Lower lobe of right lung (tissue), 2 donors: Measurements from ENCODE around the gene COL4A1. TPM values are rescaled to one million over a fixed set of nuclear protein-coding genes. Genes with fewer than 3 reads are reported as not detected.

Experiments used
- ATAC-seq, 2 donors: fragments of 200-7000 bp; cut with Tn5 transposase; one replicate each; pipeline ENCODE4 v1.9.1; 2020 to 2022; ENCODE audit warnings: mild to moderate bottlenecking in 2 of 2, moderate library complexity in 2 of 2
- DNase-seq: peaks from one replicate; pipeline ENCODE4 v3.0.0-alpha.2; 2020
- H3K27ac ChIP-seq: fragments of 200-600 bp; one replicate; pipeline ENCODE4 v1.8.0; 2022
- H3K27me3 ChIP-seq: fragments of 200-600 bp; one replicate; pipeline ENCODE4 v1.8.0; 2022; ENCODE audit warnings: low read depth
- H3K36me3 ChIP-seq: fragments of 200-600 bp; one replicate; pipeline ENCODE4 v1.8.0; 2022; ENCODE audit warnings: mild to moderate bottlenecking
- H3K4me1 ChIP-seq: fragments of 200-600 bp; one replicate; pipeline ENCODE4 v1.8.0; 2022
- H3K4me3 ChIP-seq: fragments of 200-600 bp; one replicate; pipeline ENCODE4 v1.8.0; 2022; ENCODE audit warnings: mild to moderate bottlenecking
- H3K9me3 ChIP-seq: fragments of 200-600 bp; one replicate; pipeline ENCODE4 v1.8.0; 2022
- CTCF ChIP-seq: fragments of 200-600 bp; IDR thresholded peaks from one replicate; pipeline ENCODE4 v1.8.0; 2022; ENCODE audit warnings: antibody characterized with exemption, mild to moderate bottlenecking
- intact Hi-C: fragments of 100-400 bp; cut with DNase I; formaldehyde crosslinking; loops from one replicate; pipeline ENCODE4 v1.11.0; 2022
- total RNA-seq: library from RNA; stranded (reverse); fragmentation: NEBNext Ultra II Directional; extraction: Animal tissue kit (Norgen Biotek cat#: 25700); gene quantifications from one replicate; pipeline ENCODE4 v1.2.1, GENCODE V29; 2021
- donor health status: DM: no; HTN: yes; CAD: no; lungs with severe emphysema.

Gene COL4A1
- total RNA-seq, 1 donor from 2014 or later: 161 TPM

DNA sequence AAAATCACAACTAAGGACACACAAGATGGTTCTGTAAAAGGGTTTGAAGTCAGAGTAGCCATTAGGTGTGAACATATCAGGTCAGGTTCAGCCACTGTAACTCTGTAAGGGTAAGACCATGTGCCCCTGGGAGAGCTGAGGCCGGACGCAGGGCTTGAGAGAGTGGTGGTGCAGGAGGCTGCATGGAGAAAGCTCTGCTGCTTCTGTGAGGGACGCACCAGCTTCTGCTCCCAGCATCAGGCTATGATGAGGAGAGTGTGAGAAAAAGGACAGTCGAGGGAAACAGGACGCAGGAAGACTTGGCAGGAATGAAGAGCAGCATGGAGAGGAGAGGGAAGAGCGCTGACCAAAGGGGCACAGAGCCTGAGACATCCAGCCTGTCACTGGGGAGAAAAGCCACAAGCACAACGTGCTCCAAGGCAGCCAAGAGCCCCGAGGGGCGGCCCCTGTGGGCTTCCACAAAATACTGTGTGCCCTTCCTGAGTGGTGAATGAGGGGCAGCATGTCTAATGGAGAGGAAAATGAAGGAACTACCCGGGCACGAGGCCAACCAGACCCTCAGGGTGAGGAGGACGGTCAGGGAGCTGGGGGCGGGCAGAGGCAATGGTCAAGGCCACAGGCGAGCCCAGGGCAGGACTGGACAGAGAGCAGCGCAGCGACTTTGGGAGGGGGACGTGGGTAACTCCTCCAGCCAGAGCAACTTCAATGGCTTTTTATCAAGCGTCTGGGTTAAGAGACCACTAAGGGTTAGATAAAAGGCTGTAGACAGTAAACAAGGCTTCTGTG lies 107.7 kb downstream of the COL4A1 start:
- no peak for DNase-seq
- Histone ChIP-seq H3K4me3 (no peak overlapping the region), H3K27ac (no peak overlapping the region), H3K36me3 (peaks cover 63% of the 10 kb centered on the region), H3K9me3 (no peaks in the 10 kb centered on the region), H3K4me1 (no peaks in the 10 kb centered on the region), H3K27me3 (no peaks in the 10 kb centered on the region)
- ATAC-seq: peak in 1 of 2 donors; percentile 38
- TF ChIP-seq CTCF: no peak
- intact Hi-C loops: no loop called here

DNA sequence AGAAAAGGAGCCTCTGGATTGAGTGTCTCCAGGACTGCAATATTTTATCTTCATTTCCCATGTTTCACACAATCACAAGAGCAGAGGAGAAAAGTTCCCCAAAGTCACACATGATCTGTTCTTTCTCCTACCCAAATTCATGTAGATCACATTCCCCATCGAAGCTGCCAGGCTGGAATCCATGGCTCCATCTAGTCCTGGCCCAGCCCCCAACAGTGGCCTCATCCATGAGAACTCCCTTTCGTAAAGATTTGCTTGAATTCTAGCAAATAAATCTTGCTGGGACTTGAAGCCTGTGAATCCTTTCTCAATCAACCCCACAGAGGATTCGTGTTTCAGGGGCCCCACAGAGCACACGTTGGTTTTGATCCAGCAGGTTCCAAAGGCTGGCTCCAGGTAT lies 109.5 kb downstream of the COL4A1 start:
- TF ChIP-seq CTCF: no peak
- no peak for DNase-seq
- peaks cover 71% of the 10 kb centered on the region for H3K36me3 ChIP-seq
- H3K27ac ChIP-seq: no peak overlapping the region
- H3K9me3 ChIP-seq: no peaks in the 10 kb centered on the region
- H3K4me1 ChIP-seq: no peaks in the 10 kb centered on the region
- no peaks in the 10 kb centered on the region for H3K27me3 ChIP-seq
- no peak for ATAC-seq
- intact Hi-C loops: no loop called here
- no peak overlapping the region for H3K4me3 ChIP-seq

GRCh38 chr13:110197026-110197425 lies 109.9 kb downstream of the COL4A1 start:
- Histone ChIP-seq H3K36me3 (peaks cover 75% of the 10 kb centered on the region), H3K27ac (no peak overlapping the region), H3K9me3 (no peaks in the 10 kb centered on the region), H3K4me3 (no peak overlapping the region), H3K27me3 (no peaks in the 10 kb centered on the region), H3K4me1 (no peaks in the 10 kb centered on the region)
- DNase-seq (no peak), ATAC-seq (no peak)
- intact Hi-C loops: no loop called here
- TF ChIP-seq CTCF: no peak

DNA sequence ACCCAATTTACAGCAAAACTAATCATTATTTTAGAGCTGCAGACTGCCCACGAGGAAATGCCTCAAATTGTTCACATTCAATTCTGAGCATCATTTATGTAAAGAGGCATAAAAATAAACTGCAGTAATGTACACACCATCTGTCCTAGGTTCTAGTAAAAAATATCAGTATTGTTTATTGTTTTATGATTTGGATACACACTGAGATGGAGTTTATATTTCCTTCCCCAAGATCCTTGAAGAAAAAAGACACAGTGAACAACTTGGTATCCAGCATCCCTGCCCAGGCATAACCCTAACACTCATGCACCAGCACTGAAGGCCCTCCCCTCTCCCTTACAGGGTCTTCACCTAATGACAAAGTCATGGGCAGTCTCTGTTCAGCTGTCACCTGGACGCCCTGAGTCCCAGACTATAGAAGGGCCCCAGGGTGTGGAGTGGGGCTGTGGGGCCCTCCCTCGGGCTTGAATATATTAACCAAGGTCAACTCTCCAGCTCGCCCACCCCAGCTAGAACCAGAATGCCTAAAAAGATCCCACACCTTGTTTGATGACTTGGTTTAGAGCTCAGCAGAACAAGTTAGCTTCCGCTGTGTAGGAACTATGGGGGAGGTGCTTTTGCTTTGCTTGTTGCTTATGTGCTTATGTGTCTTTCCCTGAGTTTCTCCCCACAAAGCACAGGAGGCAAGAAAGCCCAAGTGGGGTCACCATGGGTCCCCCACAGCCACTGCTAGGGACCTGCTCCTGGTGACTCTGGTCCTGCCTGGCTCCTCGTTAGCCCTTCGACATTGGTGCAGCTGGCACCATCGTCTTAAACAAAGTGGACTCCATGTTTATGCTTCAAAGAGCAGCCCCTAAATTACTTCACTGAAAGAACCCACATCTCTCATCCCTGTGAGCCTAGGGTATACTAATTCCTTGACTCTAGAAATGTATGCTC lies 111.1 kb downstream of the COL4A1 start:
- Histone ChIP-seq H3K4me3 (no peak overlapping the region), H3K27ac (no peak overlapping the region), H3K4me1 (no peaks in the 10 kb centered on the region), H3K36me3 (peaks cover 85% of the 10 kb centered on the region), H3K9me3 (no peaks in the 10 kb centered on the region), H3K27me3 (no peaks in the 10 kb centered on the region)
- DNase-seq: no peak
- no peak for ATAC-seq
- intact Hi-C loops: no loop called here
- TF ChIP-seq CTCF: no peak

- no peak for TF ChIP-seq CTCF
- H3K9me3 ChIP-seq: no peaks in the 10 kb centered on the region
- H3K4me1 ChIP-seq: no peaks in the 10 kb centered on the region
- peaks cover 81% of the 10 kb centered on the region for H3K36me3 ChIP-seq
- intact Hi-C loops: no loop called here
- H3K4me3 ChIP-seq: no peak overlapping the region
- H3K27ac ChIP-seq: no peak overlapping the region
- no peaks in the 10 kb centered on the region for H3K27me3 ChIP-seq
- DNase-seq: no peak
- ATAC-seq: no peak
These were observed 112.5 kb downstream of the COL4A1 start for GRCh38 chr13:110194451-110194850.
